Activated B cell treated with CpG ODN at 0.5 μM for 24 hours (primary cell): ENCODE measurements around the gene CCDC24. TPM values are rescaled to one million over a fixed set of nuclear protein-coding genes. Genes with fewer than 3 reads are reported as not detected.
A peak's percentile ranks its signal among the peaks of the same experiment; 100 is the strongest.

Source experiments
- ATAC-seq: fragments of 200-7000 bp; cut with Tn5 transposase; one replicate; pipeline ENCODE4 v1.10.0; 2021; ENCODE audit warnings: low read depth, mild to moderate bottlenecking, moderate library complexity
- CTCF ChIA-PET: fragments of 350-600 bp; sonication (Branson Sonifier 250); formaldehyde crosslinking; loops from one replicate; lab custom pipeline; 2021; ENCODE audit warnings: antibody characterized with exemption; lab: Charles Lee
- POLR2A ChIA-PET: fragments of 350-600 bp; sonication (Branson Sonifier 250); formaldehyde crosslinking; loops from one replicate; lab custom pipeline; 2021; ENCODE audit warnings: antibody characterized with exemption; lab: Charles Lee
- DNase-seq: peaks from one replicate; pipeline ENCODE4 v3.0.0; 2022
- H3K27ac Mint-ChIP-seq: one replicate; pipeline ENCODE4 v1.8.0; 2020; ENCODE audit warnings: mixed read lengths
- H3K27me3 Mint-ChIP-seq: one replicate; pipeline ENCODE4 v1.8.0; 2021; ENCODE audit warnings: mixed read lengths
- H3K36me3 Mint-ChIP-seq: one replicate; pipeline ENCODE4 v1.8.0; 2021; ENCODE audit warnings: low read depth, mixed read lengths
- H3K4me1 Mint-ChIP-seq: one replicate; pipeline ENCODE4 v1.8.0; 2021; ENCODE audit warnings: mixed read lengths
- H3K4me3 Mint-ChIP-seq: one replicate; pipeline ENCODE4 v1.8.0; 2020; ENCODE audit warnings: mild to moderate bottlenecking, mixed read lengths
- H3K9me3 Mint-ChIP-seq: one replicate; pipeline ENCODE4 v1.8.0; 2020; ENCODE audit warnings: mixed read lengths
- intact Hi-C: fragments of 100-400 bp; cut with micrococcal nuclease; formaldehyde crosslinking; loops from one replicate; pipeline ENCODE4 v1.15.1; 2024
- total RNA-seq: library from RNA; stranded (reverse); gene quantifications from 2 replicates; pipeline ENCODE4 v1.2.3, GENCODE V29; 2022
- TF ChIP-seq, protein P1 (sequence below): fragments of 200-600 bp; IDR thresholded peaks from one replicate; pipeline ENCODE4 v1.8.0; 2022; ENCODE audit warnings: antibody characterized with exemption, mild to moderate bottlenecking

CCDC24 gene
- total RNA-seq, 1 donor from 2014 or later = 15.1 TPM

DNA sequence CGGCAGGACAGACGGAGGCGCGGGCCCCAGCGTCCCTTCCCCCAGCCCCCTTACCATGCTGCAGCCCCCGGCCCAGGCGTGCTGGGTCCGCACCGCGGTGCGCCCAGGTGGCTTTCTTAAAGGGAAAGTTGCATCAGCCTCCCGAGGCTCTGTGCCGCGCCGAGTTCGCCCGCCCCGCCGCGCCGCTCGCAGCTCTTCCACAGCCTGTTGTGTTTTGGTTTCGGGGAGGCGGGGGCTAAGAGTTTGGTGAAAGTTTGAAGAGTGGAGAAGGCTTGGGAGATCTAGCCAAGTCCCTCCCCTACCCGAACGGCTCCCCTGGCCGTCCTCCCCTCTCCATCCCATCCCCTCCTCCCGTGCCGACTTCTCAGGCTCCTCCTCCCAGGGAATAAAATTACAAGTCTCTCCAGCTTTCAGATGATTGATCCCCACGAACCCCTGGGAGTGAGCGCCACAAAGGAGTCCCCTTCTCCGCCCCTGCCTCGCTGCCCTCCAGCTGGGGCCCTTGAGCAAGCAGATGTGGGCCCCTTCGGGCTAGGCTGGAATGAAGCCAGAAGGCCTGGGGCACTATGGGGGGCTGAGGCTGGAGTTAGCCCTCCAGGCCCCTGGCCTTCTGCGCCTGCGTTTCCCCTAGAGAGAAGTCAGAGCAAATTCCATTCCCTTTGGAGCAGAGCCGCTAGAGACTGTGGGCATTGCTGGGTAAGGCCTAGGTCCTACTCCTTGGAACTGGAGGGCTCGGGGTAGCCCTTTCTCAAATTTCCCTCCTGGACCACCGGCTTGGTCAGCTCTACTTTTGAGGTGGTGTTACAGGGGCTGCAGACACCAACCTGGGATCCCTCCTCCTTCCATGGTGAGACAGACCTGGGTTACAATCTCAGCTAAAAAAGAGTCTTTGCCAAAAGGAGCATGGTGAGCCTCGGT is 40.1 kb downstream of the CCDC24 start, which contains the start of gene SLC6A9:
TSS of gene SLC6A9 (minus strand) at position 211 of the 918 bp plus-strand sequence. CDS start 7,185 bp downstream, outside the sequence.
- peak within 1 kb of the TSS; percentile 73 for H3K27ac Mint-ChIP-seq
- ATAC-seq = peak; percentile 5
- peaks cover 19% of the 10 kb centered on the region for H3K4me1 Mint-ChIP-seq
- intact Hi-C loops = loop anchor here (5.0 kb wide), 2 partner anchors 99 to 1656 kb away; partner anchors contain the start of genes ARTN, GPBP1L1 and TMEM69
- TF ChIP-seq, protein P1, sequence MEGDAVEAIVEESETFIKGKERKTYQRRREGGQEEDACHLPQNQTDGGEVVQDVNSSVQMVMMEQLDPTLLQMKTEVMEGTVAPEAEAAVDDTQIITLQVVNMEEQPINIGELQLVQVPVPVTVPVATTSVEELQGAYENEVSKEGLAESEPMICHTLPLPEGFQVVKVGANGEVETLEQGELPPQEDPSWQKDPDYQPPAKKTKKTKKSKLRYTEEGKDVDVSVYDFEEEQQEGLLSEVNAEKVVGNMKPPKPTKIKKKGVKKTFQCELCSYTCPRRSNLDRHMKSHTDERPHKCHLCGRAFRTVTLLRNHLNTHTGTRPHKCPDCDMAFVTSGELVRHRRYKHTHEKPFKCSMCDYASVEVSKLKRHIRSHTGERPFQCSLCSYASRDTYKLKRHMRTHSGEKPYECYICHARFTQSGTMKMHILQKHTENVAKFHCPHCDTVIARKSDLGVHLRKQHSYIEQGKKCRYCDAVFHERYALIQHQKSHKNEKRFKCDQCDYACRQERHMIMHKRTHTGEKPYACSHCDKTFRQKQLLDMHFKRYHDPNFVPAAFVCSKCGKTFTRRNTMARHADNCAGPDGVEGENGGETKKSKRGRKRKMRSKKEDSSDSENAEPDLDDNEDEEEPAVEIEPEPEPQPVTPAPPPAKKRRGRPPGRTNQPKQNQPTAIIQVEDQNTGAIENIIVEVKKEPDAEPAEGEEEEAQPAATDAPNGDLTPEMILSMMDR = no peak
- ChIA-PET POLR2A (interaction anchor here (0.6 to 2.4 kb wide), 10 partner anchors 36 to 1662 kb away, joined by 3 to 12 read pairs (median 4); partner anchors contain the start of genes ATP6V0B, DMAP1 and TMEM53), CTCF (interaction anchor here (1.2 kb wide), 1 partner anchor 14 kb away, joined by 3 read pairs; no protein-coding TSS in a partner anchor)
- peak within 1 kb of the TSS; percentile 88 for H3K4me3 Mint-ChIP-seq
- H3K27me3 Mint-ChIP-seq = no peaks in the 10 kb centered on the region
- H3K36me3 Mint-ChIP-seq = peaks cover 2% of the 10 kb centered on the region
- no peaks in the 10 kb centered on the region for H3K9me3 Mint-ChIP-seq
- DNase-seq = peak; percentile 43

DNA sequence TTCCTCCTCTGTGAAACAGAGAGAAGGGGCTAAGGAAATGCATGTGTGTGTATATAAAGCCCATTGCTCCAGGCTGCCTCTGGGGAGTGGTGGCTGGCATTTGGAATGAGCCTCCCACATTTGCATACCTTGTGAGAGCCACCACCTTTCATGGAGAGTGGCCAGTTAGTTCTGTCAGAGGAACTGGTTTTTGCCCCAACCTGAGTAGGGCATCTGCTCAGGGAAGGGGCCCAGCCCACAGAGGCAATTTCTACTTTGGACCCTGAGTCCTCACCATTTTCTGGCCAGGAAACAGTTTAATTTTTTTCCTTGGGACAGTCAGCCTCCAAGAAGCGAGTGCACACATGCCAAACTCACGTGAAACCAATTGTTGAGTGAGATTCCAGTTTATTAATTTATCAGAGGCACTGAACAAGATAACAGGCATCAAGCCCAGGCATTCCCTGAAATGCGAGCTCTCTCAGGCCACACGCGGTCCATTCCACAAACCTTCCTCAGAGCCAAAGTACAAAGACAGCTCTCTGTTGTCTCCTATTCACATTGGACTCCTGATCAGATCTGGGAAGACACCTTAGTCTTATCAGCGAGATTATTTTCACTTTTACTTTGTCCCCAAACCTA is 40.9 kb downstream of the CCDC24 start:
- no peak for DNase-seq
- POLR2A ChIA-PET = no interaction called here
- H3K36me3 Mint-ChIP-seq = peaks cover 2% of the 10 kb centered on the region
- CTCF ChIA-PET = no interaction called here
- H3K4me3 Mint-ChIP-seq = peak overlapping the region; percentile 88
- no peak for ATAC-seq
- peaks cover 17% of the 10 kb centered on the region for H3K4me1 Mint-ChIP-seq
- H3K27ac Mint-ChIP-seq = no peak overlapping the region
- no peaks in the 10 kb centered on the region for H3K9me3 Mint-ChIP-seq
- no peaks in the 10 kb centered on the region for H3K27me3 Mint-ChIP-seq
- intact Hi-C loops = loop anchor here (5.0 kb wide), 2 partner anchors 100 to 1655 kb away; partner anchors contain the start of genes ARTN, GPBP1L1 and TMEM69
- TF ChIP-seq, protein P1 = no peak

DNA sequence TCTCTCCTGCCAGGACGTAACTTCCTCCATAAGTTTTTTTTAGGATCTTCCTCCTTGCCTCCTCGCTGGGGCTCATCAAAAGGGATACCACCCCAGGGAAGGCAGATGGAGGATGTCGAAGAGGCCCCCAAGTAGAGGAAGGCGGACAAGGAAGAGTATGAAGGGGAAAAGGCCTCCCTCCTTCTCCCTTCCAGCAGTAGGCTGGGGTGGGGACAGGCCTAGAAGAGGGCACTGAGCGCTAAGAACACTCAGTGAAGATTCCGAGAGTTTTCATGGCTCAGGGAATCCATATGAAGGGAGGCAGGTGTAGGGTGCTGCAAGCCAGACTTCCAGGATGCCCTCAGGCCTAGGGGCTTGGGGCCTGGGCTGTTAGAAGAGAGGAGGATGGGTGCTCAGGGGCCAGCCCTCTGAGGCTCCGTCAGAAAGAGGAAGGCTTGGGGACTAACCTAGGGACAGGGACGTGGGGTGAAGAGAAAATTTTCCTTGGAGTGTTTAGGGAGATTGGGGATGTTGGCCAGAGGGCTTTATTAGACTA is 41.7 kb downstream of the CCDC24 start:
- TF ChIP-seq, protein P1 = no peak
- Mint-ChIP-seq H3K27ac (no peak overlapping the region), H3K36me3 (peaks cover 2% of the 10 kb centered on the region), H3K4me1 (peaks cover 17% of the 10 kb centered on the region), H3K4me3 (no peak overlapping the region), H3K9me3 (no peaks in the 10 kb centered on the region), H3K27me3 (no peaks in the 10 kb centered on the region)
- DNase-seq (no peak), ATAC-seq (no peak)
- ChIA-PET CTCF (interaction anchor here (1.1 to 5.5 kb wide), 2 partner anchors 13 to 30 kb away, joined by 4 to 150 read pairs; no protein-coding TSS in a partner anchor), POLR2A (no interaction called here)
- intact Hi-C loops = loop anchor here (5.0 kb wide), 2 partner anchors 101 to 1654 kb away; partner anchors contain the start of genes ARTN, GPBP1L1 and TMEM69

DNA sequence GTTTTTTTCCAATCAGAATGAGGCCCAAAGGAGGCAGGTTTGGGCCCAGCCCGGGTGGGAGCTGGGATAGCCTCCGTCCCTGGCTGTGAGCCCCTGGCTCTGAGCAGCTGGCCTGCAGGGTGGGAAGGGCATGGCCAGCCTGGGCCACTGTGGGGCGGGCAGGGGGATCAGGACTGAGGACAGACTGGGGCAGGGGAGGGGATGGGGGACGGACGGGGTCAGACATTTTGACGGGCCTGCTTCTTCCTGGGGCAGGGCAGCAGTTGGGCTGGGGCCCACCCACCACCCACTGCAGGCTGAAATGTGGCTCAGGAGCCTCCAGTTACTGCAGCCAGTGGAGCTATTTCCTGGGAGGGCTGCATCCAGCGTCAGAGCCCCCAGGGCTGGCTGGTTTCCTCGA is 42.4 kb downstream of the CCDC24 start:
- intact Hi-C loops = loop anchor here (5.0 kb wide), 2 partner anchors 101 to 1654 kb away; partner anchors contain the start of genes ARTN, GPBP1L1 and TMEM69
- TF ChIP-seq, protein P1 = no peak
- POLR2A ChIA-PET = interaction anchor here (0.8 to 0.9 kb wide), 2 partner anchors 40 to 59 kb away, joined by 3 to 6 read pairs; partner anchors contain the start of gene ATP6V0B
- no peak for DNase-seq
- ATAC-seq = no peak
- Mint-ChIP-seq H3K4me3 (no peak overlapping the region), H3K36me3 (peaks cover 2% of the 10 kb centered on the region), H3K9me3 (no peaks in the 10 kb centered on the region), H3K27ac (no peak overlapping the region), H3K27me3 (no peaks in the 10 kb centered on the region), H3K4me1 (peaks cover 14% of the 10 kb centered on the region)
- CTCF ChIA-PET = interaction anchor here (1.0 to 5.5 kb wide), 3 partner anchors 13 to 270 kb away, joined by 3 to 150 read pairs (median 4); no protein-coding TSS in a partner anchor
